ENCODE measurements around the gene NACC1. TPM values are rescaled to one million over a fixed set of nuclear protein-coding genes. Genes with fewer than 3 reads are reported as not detected.
A peak's percentile ranks its signal among the peaks of the same experiment; 100 is the strongest.

NACC1 gene
- total RNA-seq, 3 donors from 2014 or later: 8.5 to 20.5 (median 19.7) TPM

- Histone ChIP-seq H3K36me3 (no peaks in the 10 kb centered on the region), H3K4me3 (peak overlapping the region; percentile 41 to 59 (median 52)), H3K9me3 (no peaks in the 10 kb centered on the region), H3K27ac (peak overlapping the region in 1 of 2 donors; percentile 79), H3K4me1 (peaks cover 0 to 4% of the 10 kb centered on the region in 2 donors), H3K27me3 (no peaks in the 10 kb centered on the region)
- intact Hi-C loops (cut with DNase I; ENCODE audit: low total_unique reads): no loop called here
- no peak for DNase-seq (ENCODE audit: low spot score in 2 of 2)
- no peak for TF ChIP-seq POLR2A (IDR thresholded peaks at IDR 0.05)
- TF ChIP-seq CTCF (IDR thresholded peaks at IDR 0.05): no peak
- no peak for TF ChIP-seq POLR2AphosphoS5 (IDR thresholded peaks at IDR 0.05)
Observed at GRCh38 chr19:13100841-13101589, 17.0 kb upstream of the NACC1 start.

- no peaks in the 10 kb centered on the region for H3K36me3 ChIP-seq
- no peaks in the 10 kb centered on the region for H3K9me3 ChIP-seq
- H3K4me1 ChIP-seq: peaks cover 0 to 4% of the 10 kb centered on the region in 2 donors
- H3K27me3 ChIP-seq: no peaks in the 10 kb centered on the region
- H3K4me3 ChIP-seq: peak overlapping the region; percentile 41 to 59 (median 52)
- no peak for TF ChIP-seq CTCF (IDR thresholded peaks at IDR 0.05)
- TF ChIP-seq POLR2A (IDR thresholded peaks at IDR 0.05): no peak
- no peak for TF ChIP-seq POLR2AphosphoS5 (IDR thresholded peaks at IDR 0.05)
- intact Hi-C loops (cut with DNase I; ENCODE audit: low total_unique reads): no loop called here
- DNase-seq (ENCODE audit: low spot score in 2 of 2): no peak
- peak overlapping the region; percentile 62 to 76 for H3K27ac ChIP-seq
Observed at GRCh38 chr19:13101590-13102415, 16.3 kb upstream of the NACC1 start.

- Histone ChIP-seq H3K4me3 (peak overlapping the region; percentile 41 to 59 (median 52)), H3K27ac (peak overlapping the region; percentile 62 to 76), H3K36me3 (no peaks in the 10 kb centered on the region), H3K27me3 (no peaks in the 10 kb centered on the region), H3K9me3 (no peaks in the 10 kb centered on the region), H3K4me1 (peaks cover 0 to 4% of the 10 kb centered on the region in 2 donors)
- DNase-seq (ENCODE audit: low spot score in 2 of 2): no peak
- TF ChIP-seq POLR2A (IDR thresholded peaks at IDR 0.05) (no peak), POLR2AphosphoS5 (IDR thresholded peaks at IDR 0.05) (no peak), CTCF (IDR thresholded peaks at IDR 0.05) (no peak)
- intact Hi-C loops (cut with DNase I; ENCODE audit: low total_unique reads): no loop called here
Observed at GRCh38 chr19:13102416-13102665, 15.7 kb upstream of the NACC1 start.

- Histone ChIP-seq H3K9me3 (no peaks in the 10 kb centered on the region), H3K4me3 (peak within 1 kb of the TSS; percentile 41 to 59 (median 52)), H3K27ac (peak within 1 kb of the TSS; percentile 62 to 76), H3K36me3 (no peaks in the 10 kb centered on the region), H3K27me3 (no peaks in the 10 kb centered on the region), H3K4me1 (peaks cover 0 to 4% of the 10 kb centered on the region in 2 donors)
- TF ChIP-seq CTCF (IDR thresholded peaks at IDR 0.05) (no peak), POLR2AphosphoS5 (IDR thresholded peaks at IDR 0.05) (peak in 2 of 3 donors; percentile 39 to 87), POLR2A (IDR thresholded peaks at IDR 0.05) (no peak)
- intact Hi-C loops (cut with DNase I; ENCODE audit: low total_unique reads): no loop called here
- DNase-seq (ENCODE audit: low spot score in 2 of 2): no peak
Observed at GRCh38 chr19:13102666-13103580, 15.1 kb upstream of the NACC1 start, which contains the start of gene LYL1. Gene LYL1, minus strand, starts transcription at chr19:13102858. Its CDS starts 1,687 bp downstream, at chr19:13101171.

Data from breast epithelium (tissue), 4 donors.